GM21360 (cell line): Measurements from ENCODE around the gene KCND3.

Experiments used
- ATAC-seq: cut with Tn5 transposase; IDR thresholded peaks from one replicate; pipeline ENCODE4 v1.9.1; 2021; ENCODE audit warnings: mild to moderate bottlenecking, moderate library complexity; ENCODE audit not compliant: unreplicated experiment

Gene KCND3

DNA sequence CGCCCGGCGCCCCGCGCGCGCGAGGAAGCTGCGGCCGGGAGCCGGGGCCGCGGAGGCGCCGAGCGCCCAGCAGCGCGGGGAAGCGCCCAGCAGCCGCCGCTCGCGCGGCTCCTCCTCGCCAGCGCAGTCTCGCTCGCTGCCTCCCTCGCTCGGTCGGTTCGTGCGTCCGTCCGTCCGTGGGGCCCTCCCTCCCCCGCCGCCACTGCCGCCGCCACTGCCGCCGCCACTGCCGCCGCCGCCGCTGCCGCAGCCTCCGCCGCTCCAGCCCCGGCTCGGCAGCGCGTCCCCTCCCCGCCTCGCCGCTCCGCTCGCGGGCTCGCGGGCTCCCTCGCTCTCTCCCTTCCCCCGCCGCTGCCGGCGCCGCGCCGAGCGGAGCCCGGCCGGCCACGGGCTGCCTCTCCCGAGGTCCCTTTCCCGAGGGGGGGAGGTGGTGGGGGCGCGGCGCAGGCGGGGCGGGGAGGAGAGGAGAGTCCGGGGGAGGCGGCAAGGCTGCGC, at the start of gene KCND3:
KCND3 (minus strand) TSS at position 138 of the 495 bp plus-strand sequence.
- no peak for ATAC-seq

DNA sequence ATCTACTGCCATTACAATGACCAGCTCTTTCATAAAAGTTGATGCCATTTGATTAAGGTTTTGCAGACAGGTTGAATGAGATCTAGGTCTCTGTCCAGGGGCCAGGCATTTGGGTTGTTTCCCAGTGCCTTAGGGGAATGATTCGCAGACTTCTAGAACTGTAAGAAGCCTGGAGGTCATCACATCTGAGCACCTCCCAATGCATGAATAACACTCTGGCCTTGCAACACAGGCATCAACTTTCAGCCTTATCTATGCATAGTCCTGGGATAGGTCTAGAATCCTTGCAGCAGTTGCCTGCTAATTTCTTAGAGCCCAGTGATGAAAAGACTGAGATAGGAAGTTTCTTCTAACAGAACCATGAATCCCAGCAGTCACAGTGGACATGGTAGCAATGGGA, 44.8 kb upstream of the KCND3 start:
- no peak for ATAC-seq

DNA sequence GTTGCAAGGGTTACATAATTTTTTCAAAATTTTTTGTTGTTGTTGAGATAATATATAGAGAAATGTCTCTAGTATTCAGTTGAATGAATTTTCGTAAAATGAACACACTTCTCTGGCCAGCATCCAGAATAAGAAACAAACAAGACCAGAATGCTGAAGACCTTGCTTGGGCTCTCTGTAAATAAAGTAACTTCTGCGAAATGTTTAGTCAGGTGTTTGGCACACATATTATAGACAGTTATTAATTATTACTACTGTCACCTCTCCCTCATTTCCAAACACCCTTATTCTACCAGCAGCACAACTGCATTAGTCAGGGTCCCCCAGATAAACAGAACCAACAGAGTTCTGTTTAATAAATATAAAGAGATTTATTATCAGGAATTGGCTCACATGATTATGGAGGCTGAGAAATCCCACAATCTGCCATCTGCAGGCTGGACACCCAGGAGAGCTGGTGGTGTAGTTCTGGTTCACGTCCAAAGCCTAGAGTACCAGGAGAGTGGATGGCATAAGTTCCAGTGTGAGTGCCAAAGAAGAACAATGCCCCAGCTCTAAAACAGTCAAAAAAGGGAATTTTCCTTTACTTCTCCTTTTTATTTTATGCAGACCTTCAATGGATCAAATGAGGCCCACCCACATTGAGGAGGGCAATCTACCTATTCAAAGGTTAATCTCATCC, 44.1 kb upstream of the KCND3 start:
- ATAC-seq, result no peak

DNA sequence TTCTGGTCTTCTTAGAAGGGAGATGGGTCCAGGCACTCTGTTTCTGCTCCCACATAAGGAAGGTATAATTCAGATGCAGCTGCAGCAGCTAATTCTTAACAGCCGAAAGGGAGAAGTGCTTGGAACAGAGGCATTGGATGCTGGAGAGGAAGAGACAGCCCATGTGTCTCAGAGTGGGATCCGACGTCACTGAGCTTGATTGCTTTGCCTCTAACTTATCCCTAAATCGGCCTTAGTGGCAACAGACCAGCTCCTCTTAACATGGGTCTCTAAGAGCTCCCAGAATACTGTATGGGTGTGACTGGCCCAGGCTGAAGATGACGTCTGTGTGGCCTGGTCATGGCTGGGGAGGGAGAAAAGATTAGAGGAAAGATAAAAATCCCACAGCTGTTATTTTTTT, 40.7 kb upstream of the KCND3 start:
- ATAC-seq, result no peak

DNA sequence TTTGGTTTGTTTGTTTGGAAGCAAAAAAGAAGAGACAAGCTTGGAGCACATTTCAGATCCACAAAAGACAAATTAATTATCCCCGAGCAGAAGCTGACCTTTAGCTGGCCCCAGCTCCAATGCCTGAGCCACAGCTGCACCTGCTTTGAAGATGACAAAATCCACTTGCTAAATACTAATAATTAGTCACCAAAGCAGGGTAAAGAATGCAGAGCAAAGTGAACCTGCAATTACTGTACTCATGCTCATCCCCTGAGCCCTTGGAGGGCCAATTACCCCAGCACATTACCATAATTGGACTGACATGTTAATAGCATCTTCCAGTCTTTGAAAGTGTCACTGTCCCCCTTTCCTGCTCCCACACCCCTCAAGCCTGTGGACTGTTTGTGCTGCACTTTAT, 38.2 kb upstream of the KCND3 start:
- ATAC-seq, result no peak

DNA sequence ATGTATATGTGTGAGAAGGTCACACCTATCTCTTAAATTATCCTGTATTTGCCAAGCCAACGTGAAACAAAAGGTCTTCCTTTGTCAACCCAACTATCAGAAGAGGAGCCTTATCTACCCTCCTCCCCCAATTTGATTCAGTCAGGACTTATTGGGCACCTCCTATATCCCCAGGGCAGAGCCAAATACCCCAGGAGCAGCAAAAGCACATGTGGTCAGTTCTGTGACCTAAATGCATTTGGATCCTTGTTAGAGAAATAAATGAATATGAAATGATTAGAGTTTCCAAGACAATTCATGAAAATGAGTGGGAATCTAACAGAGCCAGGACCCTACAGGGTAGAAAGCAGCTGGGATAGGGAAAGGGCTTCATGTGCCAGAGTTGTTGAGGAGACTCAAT, 37.0 kb upstream of the KCND3 start:
- ATAC-seq, result no peak

DNA sequence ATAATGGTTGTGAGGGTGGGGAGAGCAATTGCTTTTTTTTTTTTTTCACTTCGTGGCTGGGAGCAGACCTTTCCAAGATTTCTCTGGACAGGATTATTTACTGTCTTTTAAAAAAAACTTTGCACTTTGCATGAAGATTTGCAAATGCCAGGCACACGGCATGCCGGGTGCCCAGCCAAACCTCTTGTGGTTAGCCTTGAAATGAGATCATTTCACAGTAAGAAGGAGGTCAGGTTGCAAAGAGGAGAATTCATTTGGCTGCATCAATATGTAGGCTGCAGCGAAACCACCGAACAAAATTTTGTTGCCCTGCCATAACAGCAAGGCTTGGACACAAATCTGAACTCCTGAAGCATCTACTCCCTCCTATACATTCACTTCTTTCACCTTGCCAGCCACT, 36.5 kb upstream of the KCND3 start:
- no peak for ATAC-seq

DNA sequence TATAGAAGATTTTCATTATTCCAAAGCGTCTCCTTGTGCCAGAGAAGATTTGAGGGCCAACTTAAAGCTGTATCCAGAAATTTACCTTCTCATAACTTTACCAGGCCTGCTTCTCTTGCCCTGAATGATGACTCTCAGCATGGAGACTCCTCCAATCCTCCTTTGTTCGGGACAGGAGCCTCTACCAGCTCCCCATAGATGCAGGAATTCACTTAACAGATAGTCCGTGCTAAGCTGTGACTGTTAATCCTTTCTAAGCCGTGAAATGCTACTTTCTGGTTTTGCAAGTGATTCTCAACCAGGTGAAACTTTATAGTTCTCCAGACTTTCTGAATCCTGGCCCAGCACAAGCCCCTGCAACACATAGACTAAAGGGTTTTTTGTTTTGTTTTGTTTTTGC, 31.8 kb upstream of the KCND3 start:
- ATAC-seq, result no peak

DNA sequence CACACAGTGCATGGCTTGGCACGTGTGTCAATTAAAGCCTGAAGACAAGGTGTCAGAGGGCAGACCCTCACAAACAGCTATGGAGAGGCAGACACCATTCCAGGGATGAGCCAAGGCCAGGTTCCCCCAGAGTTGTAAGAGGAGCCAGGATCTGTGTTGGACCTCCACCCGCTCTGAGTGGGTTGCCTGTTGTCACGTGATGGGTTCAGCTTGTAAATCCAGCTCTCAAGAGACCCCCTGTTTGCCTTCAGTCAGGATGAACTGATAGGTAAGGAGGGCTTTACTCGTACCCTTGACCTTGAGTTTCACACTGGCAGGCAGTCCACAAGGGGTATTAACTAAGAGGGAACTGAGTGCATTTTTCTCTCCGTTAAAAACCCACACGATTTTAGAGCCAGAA, 27.7 kb upstream of the KCND3 start:
- ATAC-seq, result no peak

DNA sequence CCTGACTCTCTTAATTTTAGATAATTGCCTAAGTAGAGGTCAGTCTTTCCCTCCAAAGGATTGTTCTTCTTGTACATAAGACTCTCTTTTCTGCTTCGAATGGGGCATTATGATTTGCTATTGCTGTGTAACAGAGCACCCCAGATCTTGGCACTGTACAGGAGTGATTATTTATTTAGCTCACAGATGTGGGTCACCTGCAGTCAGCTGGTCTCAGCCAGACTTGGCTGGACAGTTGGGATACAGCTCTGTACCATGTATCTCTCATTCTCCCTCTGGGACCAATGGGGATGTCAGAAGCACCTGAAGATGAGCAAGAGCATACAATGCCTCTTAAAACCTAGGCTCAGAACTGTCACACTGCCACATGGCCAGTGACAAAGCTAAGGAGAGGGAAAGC, 23.4 kb upstream of the KCND3 start:
- no peak for ATAC-seq

DNA sequence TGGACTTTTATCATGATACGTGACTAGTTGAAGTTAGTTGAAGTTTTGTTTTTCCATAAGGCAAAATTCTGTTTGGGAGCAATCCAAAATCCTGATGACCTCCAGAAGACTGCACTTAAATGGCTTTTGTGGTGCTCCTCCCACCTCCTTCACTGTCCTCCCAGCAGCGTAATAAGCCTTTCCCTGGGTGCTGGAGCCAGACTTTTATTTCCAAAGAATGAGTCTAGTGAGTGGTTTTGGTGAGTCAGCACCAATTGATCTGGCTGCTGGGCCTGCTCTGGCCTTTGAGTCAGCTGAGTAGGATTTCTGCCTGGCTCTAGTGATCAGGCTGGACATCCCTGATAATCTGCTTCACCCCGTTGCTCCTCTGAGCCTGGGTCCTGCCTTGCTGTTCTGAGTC, 21.7 kb upstream of the KCND3 start:
- ATAC-seq, result no peak

DNA sequence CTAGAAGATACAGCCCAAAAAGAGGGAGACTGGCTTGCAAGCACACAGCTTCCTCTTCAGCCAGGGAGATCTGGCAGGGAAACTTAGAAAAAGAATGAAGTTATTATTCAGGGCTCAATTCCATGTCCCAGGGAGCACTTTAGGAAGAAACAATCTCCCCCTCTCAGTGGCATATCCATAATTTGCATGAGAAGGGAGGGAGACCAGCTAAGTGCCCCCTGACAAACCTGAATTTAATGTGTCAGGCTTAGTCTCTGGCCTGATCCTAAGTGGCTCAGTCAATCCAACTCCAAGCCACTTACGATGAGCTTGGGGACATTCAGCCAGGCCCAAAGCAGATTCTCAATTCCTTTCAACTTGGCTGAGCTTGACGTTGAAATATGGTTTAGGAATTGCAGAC, 17.7 kb upstream of the KCND3 start:
- no peak for ATAC-seq

DNA sequence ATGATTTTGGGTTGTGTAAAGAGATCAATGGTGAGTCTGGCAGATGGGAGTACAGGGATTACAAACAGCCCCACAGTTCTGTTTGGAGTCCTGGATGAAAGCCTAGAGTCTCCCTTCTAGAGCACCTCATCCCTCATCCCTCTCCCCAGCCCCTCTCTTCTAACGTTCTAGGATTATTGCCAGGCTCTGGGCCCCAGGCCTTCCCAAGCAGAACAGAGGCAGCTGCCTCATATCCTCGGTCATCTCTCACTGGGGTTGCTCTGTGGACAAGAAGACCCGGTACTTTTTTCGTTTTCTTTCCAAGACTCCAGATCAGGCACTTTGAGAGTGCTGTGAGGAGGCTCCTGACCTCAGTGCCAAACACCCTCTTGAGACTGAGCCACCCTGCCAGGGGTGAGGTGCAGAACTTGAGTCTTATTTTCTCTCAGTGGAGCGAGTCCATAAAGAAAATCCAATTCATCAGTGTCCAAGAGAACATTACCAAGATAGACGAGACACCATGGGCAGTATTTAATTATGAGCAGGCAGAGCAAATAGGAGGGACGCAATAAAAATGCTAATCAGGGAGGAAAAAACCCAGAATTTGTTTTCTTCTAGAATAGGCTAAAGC, 17.1 kb upstream of the KCND3 start:
- ATAC-seq, result no peak

DNA sequence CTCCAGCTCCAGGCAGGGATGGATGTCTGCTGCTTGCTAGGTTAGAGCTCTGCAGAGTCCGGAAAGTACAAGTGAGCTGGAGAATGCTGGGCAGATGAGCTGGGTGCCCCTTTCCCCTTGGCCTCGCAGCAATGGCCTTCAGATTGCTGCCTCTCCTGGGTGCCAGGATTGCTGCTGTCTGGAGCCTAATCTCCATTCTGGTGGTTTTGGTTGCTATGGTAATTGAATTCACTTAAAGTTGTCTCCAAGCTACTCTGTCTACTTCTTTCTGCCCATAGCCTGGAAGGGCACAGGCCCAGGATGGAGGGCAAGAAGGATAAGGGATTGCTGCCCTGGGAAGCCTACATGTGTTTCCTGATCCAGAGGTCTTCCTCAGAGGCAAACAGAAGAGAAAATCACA, 14.6 kb upstream of the KCND3 start:
- no peak for ATAC-seq

DNA sequence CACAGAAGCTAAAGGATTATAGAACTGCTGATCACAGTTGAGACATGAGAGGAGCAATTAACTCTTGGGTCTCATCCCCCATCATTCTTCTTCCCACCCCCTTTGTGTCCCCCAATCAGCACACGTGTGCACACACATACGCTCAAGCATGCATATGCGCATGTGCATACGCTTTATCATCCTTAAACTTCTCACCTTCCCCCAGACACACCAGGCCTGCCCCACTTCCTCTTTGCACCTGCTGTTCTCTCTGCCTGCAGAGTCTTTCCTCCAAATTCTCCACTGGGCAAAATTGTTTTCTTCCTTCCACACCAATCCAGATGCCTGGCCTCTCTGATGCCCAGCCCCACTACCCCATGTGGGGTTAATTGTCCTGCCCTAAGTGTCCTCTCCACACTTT, 13.0 kb upstream of the KCND3 start:
- ATAC-seq, result no peak

DNA sequence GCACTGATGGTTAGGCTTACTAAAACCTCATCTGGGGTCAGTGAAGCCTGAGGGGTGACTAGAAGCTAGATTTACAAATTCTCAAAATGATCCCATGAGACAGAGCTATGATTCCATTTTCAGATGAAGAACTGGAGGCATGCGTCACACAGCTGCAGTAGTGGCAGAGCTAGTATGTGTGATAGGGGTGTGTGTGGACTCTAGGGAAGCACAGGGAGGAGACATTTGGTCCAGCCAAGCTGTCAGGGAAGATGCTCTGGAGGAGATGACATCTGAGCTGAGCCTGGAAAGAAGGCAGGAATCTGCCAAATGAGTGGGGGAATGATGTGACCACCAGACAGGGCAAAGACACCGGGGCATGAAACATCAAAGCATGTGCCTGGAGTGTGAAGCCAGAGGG, 12.0 kb upstream of the KCND3 start:
- no peak for ATAC-seq

DNA sequence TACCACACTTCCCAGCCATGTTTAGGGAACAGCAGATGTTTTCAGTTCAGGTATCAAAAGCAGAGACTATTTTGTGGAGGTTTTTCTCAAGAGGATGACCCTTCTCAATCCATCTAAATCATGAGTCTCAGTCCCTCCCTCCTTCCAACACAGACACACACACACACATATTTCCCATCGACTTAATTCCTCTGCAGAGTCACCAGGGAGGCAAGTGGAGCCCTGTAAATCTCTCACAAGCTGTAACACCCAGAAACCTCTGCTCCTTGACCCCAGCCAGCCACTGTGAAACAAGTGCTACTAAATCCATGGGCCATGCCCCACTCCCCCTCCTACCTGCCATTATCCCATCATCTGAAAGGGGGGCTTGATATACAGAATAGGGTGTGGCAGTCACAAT, 10.6 kb upstream of the KCND3 start:
- ATAC-seq, result no peak

DNA sequence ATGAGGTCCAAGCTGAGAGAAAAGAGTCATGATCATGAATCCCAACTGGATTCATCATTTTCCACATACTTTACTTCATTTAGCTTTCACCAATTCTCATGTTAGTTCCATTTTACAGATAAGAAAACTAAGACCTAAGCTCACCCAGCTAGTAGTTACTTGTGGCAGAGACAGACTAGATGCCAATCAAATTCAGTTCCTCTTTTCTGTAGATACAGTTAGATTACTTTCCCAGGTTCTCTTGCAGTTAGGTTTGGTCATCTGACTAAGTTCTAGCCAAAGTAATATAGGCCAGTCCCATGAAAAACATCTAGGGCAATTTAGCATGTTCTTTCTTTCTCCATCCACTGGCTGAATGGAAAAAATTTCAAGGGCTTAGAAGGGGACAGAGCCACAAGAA, 8.9 kb upstream of the KCND3 start:
- no peak for ATAC-seq

DNA sequence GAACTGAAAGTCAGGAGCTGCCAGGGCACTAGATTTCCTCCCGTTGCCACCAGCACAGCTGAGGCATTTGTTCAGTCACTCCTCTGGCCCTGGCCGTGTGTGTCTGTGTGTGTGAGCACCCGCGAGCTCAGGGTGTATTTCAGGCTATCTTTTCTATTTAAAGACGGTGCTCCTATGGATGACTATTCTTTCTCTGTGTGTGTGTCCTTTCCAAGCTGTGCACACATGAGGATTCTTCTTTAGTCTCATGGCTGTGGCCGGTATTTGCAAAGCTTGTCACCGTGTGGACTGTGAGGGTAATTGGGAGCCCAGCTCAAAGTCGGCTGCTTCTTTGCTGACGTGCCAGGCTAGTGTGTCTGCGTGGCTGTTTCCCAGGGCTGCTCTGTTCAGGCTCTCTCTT, 3.0 kb upstream of the KCND3 start:
- ATAC-seq, result no peak

DNA sequence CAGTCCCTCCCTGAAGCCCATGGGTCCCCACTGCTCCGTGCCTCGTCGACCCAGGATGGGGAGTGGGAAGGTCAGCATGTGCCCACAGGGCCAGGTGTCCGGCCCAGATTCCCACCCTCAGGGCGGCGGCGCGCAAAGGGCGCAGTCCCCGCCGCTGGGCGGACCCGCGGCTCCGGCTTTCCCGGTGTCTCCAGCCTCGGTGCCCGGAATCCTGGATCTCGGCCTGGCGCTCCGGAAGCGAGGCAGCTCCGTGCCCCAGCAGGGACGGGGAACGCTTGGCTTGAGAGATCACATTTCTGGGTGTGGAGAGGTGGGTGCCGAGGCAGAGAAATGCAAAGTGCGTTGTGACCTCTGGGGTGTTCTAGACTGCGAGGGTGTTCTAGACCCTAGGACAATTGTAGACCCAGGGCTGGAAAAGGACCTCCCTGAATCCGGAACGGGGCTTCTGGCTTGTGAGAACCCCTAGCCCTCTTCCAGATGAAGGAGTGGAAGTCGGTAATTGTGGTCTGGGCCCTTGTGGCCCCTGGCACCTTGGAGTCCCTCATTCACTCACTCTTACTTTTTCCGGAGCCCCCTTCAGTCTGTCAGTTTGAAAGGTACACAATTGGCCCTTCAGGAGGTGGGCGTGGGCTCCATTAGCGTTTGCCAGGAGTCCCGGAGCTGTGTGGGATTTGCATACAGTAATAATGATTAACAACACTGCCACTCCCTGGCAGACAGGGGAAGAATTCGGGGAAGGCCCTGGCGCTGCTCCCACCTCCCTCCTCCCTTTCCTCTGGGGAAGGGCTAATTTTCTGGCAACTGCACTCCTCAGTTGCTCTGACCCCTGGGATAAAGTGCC, 1.6 kb upstream of the KCND3 start:
- no peak for ATAC-seq

DNA sequence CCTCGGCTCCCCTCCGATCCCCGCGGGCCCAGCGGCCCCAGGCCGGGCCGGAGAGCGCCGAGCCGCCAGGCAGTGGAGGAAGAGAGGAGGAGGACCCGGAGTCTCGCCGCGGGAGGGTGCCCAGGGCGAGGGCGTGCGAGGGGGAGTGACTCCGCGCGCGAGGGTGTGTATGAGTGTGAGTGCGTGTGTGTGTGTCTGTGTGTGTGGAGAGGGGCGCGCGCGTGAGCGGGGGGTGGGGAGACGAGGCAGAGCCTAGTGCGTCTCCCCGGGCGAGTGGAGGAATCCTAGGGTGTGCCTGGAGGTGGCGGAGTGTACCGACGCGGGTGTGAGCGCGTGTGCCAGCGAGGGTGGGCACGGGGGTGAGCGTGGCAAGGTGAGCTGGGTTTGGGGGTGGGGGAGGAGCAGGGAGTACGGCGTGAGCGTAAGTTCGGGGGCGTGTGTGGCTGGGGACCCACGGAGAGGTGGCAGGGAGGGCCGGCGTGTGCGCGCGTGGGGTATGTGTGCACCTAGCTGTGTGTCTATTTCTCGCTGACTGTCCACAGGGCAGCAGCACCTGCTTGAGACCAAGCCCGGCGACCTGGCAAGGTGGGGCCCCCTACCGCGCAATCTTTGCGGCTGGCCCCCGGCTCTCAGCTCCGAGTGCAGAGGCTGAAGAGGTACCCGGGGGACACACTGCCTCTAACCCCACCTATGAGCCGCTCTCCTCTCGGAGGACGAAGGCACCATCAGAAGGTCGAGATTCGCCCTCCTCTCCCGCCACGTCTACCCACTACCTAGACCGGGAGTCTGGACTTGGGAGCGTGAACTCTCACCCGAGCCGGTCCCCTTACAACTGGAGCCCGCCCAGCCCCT, 784 bp upstream of the KCND3 start:
- ATAC-seq, result no peak
